HCT116 (cell line): Measurements from ENCODE around the gene OBSCN. TPM values are rescaled to one million over a fixed set of nuclear protein-coding genes. Genes with fewer than 3 reads are reported as not detected.

Experiments used
- ATAC-seq: fragments of 200-7000 bp; cut with Tn5 transposase; 2 replicates; pipeline ENCODE4 v1.9.1; 2020; ENCODE audit warnings: mild to moderate bottlenecking, moderate library complexity
- BruUV-seq: library from RNA; stranded (reverse); fragments of 400-500 nt; replicated peaks from 2 replicates; lab custom pipeline; 2021; lab: Mats Ljungman, UMichigan
- CTCF ChIA-PET: fragments of 300-600 bp; sonication (Branson Sonifier 250); formaldehyde crosslinking; loops from one replicate; lab custom pipeline; 2021; ENCODE audit warnings: antibody characterized with exemption; lab: Charles Lee
- POLR2A ChIA-PET: fragments of 300-600, 350-600 bp; sonication (Branson Sonifier 250); formaldehyde crosslinking; loops from one replicate; lab custom pipeline; 2021; ENCODE audit warnings: antibody characterized with exemption; lab: Charles Lee
- RAD21 ChIA-PET, 2 experiments: fragments of 300-600 bp; sonication (Branson Sonifier 250); formaldehyde crosslinking; loops; one replicate each; lab custom pipeline; 2023; ENCODE audit warnings: low total read pairs in 2 of 2; ENCODE audit not compliant: uncharacterized antibody in 2 of 2, unreplicated experiment in 2 of 2, low non-redundant PET in 1 of 2; lab: Charles Lee
- DNase-seq: peaks from one replicate; pipeline ENCODE4 v3.0.0-alpha.2; 2010; ENCODE audit warnings: low read depth, low spot score
- H2AFZ ChIP-seq: fragments of 200-600 bp; shearing (Covaris generic), sonication (generic); 2 replicates; pipeline ENCODE4 v1.6.1; 2017; ENCODE audit warnings: low read depth, mixed run types, mixed read lengths, antibody characterized with exemption, low read length; ENCODE audit not compliant: poor library complexity, severe bottlenecking
- H3K27ac ChIP-seq: 2 replicates; pipeline ENCODE4 v1.5.1; 2012; ENCODE audit warnings: low read depth, low read length
- H3K27me3 ChIP-seq: fragments of 200-600 bp; sonication (generic); 2 replicates; pipeline ENCODE4 v1.6.1; 2016; ENCODE audit warnings: mixed run types, low read length, mixed read lengths; ENCODE audit not compliant: insufficient read depth
- H3K36me3 ChIP-seq, 2 experiments: fragments of 200-500 bp in 1 of 2; fragments of 200-600 bp in 1 of 2; sonication (Bioruptor generic) in 1 of 2; sonication (generic) in 1 of 2; 2 replicates each; pipeline versions ENCODE4 v1.5.1 to v1.6.1; 2014 to 2016; ENCODE audit warnings: low read length in 2 of 2, inconsistent platforms in 1 of 2, mixed read lengths in 1 of 2, mixed run types in 1 of 2; ENCODE audit not compliant: insufficient read depth in 2 of 2, control insufficient read depth in 1 of 2
- H3K4me1 ChIP-seq, 2 experiments: fragments of 200-600 bp in 1 of 2; sonication (generic) in 1 of 2; 2 replicates each; pipeline versions ENCODE4 v1.5.1 to v1.6.1; 2012 to 2017; ENCODE audit warnings: low read length in 2 of 2, inconsistent platforms in 1 of 2, mild to moderate bottlenecking in 1 of 2, mixed read lengths in 1 of 2, mixed run types in 1 of 2, moderate library complexity in 1 of 2; ENCODE audit not compliant: insufficient read depth in 2 of 2, control insufficient read depth in 1 of 2
- H3K4me2 ChIP-seq: fragments of 200-600 bp; sonication (generic); 2 replicates; pipeline ENCODE4 v1.6.1; 2017; ENCODE audit warnings: mixed run types, low read length, mixed read lengths
- H3K4me3 ChIP-seq, 2 experiments: fragments of 200-600 bp in 1 of 2; sonication (generic) in 1 of 2; replicated peaks in 1 of 2; 2 replicates each; pipeline ENCODE4 v1.5.1; 2011 to 2016; ENCODE audit warnings: low read length in 2 of 2, control low read depth in 1 of 2, low read depth in 1 of 2, mild to moderate bottlenecking in 1 of 2, mixed read lengths in 1 of 2, mixed run types in 1 of 2
- H3K79me2 ChIP-seq: fragments of 200-600 bp; sonication (generic); 2 replicates; pipeline ENCODE4 v1.6.1; 2017; ENCODE audit warnings: mild to moderate bottlenecking, mixed run types, low read length, moderate library complexity, mixed read lengths; ENCODE audit not compliant: insufficient read depth
- H3K9ac ChIP-seq: fragments of 200-600 bp; sonication (generic); 2 replicates; pipeline ENCODE4 v1.6.1; 2016; ENCODE audit warnings: low read length, mixed read lengths
- H3K9me2 ChIP-seq: fragments of 200-600 bp; sonication (generic), shearing (Covaris generic); 2 replicates; pipeline ENCODE4 v1.6.1; 2017; ENCODE audit warnings: mixed run types, mild to moderate bottlenecking, moderate library complexity; ENCODE audit not compliant: insufficient read depth
- H3K9me3 ChIP-seq, 2 experiments: fragments of 200-500 bp in 1 of 2; fragments of 200-600 bp in 1 of 2; sonication (Bioruptor generic) in 1 of 2; sonication (generic) in 1 of 2; 2 replicates each; pipeline ENCODE4 v1.6.1; 2014 to 2017; ENCODE audit warnings: low read length in 2 of 2, mixed read lengths in 2 of 2, inconsistent platforms in 1 of 2, low read depth in 1 of 2, mild to moderate bottlenecking in 1 of 2, mixed run types in 1 of 2, moderate library complexity in 1 of 2; ENCODE audit not compliant: control insufficient read depth in 1 of 2, insufficient read depth in 1 of 2
- H4K20me1 ChIP-seq: fragments of 200-600 bp; sonication (generic), shearing (Covaris generic); 2 replicates; pipeline ENCODE4 v1.6.1; 2017; ENCODE audit warnings: mixed run types, mild to moderate bottlenecking, moderate library complexity; ENCODE audit not compliant: insufficient read depth
- EGR1 ChIP-seq: IDR thresholded peaks from 2 replicates; pipeline ENCODE4 v1.6.1; 2012; ENCODE audit warnings: low read depth
- EZH2 ChIP-seq: fragments of 200-600 bp; sonication (generic); IDR thresholded peaks from 2 replicates; pipeline ENCODE4 v1.6.1; 2017; ENCODE audit warnings: antibody characterized with exemption, mixed run types
- EZH2phosphoT487 ChIP-seq: fragments of 200-600 bp; IDR thresholded peaks from 2 replicates; pipeline ENCODE4 v1.6.1; 2018; ENCODE audit warnings: antibody characterized with exemption, borderline replicate concordance
- JUND ChIP-seq: IDR thresholded peaks from 2 replicates; pipeline ENCODE4 v1.6.1; 2012
- POLR2A ChIP-seq: IDR thresholded peaks from 2 replicates; pipeline ENCODE4 v1.7.0; 2011; ENCODE audit warnings: borderline replicate concordance; ENCODE audit not compliant: insufficient read depth, insufficient read length; ENCODE audit errors: extremely low read depth
- RAD21 ChIP-seq: IDR thresholded peaks from 2 replicates; pipeline ENCODE4 v1.6.1; 2012; ENCODE audit warnings: low read depth, mild to moderate bottlenecking
- SIN3A ChIP-seq: IDR thresholded peaks from 2 replicates; pipeline ENCODE4 v1.6.1; 2012; ENCODE audit warnings: low read depth
- SP1 ChIP-seq: IDR thresholded peaks from 2 replicates; pipeline ENCODE4 v1.6.1; 2012; ENCODE audit warnings: low read depth
- TCF7L2 ChIP-seq: IDR thresholded peaks from 2 replicates; pipeline ENCODE4 v1.7.0; 2011; ENCODE audit warnings: borderline replicate concordance, inconsistent platforms; ENCODE audit not compliant: insufficient read depth, insufficient read length; ENCODE audit errors: extremely low read depth
- ZBTB33 ChIP-seq: IDR thresholded peaks from 2 replicates; pipeline ENCODE4 v1.6.1; 2011; ENCODE audit warnings: mild to moderate bottlenecking, low read length, moderate library complexity; ENCODE audit not compliant: insufficient replicate concordance; ENCODE audit errors: extremely low read depth
- ZFX ChIP-seq: fragments of 450-650 bp; IDR thresholded peaks from 2 replicates; pipeline ENCODE4 v1.6.1; 2017
- ZNF274 ChIP-seq: fragments of 200-500 bp; sonication (Bioruptor generic); IDR thresholded peaks from 2 replicates; pipeline ENCODE4 v1.6.1; 2014; ENCODE audit warnings: mild to moderate bottlenecking, low read depth, low read length, inconsistent platforms
- intact Hi-C: fragments of 100-400 bp; cut with micrococcal nuclease; formaldehyde crosslinking; loops from 2 replicates; pipeline ENCODE4 v1.10.0; 2022
- total RNA-seq: library from RNA; stranded (reverse); gene quantifications from one replicate; pipeline ENCODE4 v1.2.1, GENCODE V29; 2021; ENCODE audit not compliant: unreplicated experiment
- TF ChIP-seq, protein P1 (sequence below): IDR thresholded peaks from 2 replicates; pipeline ENCODE4 v1.6.1; 2012

OBSCN gene
- total RNA-seq, 1 experiment from 2014 or later = 16.6 TPM

DNA sequence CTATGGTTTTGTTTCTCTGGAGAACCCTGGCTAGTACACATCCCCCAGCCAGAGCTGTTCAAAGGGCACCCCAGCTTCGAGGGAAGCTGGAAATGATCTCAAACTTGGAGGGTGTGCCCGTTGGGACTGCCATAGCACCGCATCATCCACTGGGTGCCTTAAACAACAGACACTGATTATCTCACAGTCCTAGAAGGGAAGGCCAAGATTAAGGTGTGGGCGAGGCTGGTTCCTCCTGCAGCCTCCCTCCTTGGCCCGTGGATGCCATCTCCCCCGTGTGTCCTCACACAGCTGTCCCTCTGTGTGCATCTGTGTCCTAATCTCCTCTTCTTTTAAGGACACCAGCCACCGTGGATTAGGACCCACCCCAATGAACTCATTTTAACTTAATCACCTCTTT is 46.5 kb upstream of the OBSCN start:
- Histone ChIP-seq H3K9me3 (no peaks in the 10 kb centered on the region), H3K9ac (no peak overlapping the region), H2AFZ (no peak overlapping the region), H3K9me2 (no peaks in the 10 kb centered on the region), H3K27me3 (no peaks in the 10 kb centered on the region), H4K20me1 (no peaks in the 10 kb centered on the region), H3K79me2 (0 out of 2 replicates have a peak, but pooled peaks cover 1% of the 10 kb centered on the region), H3K4me2 (no peak overlapping the region), H3K4me3 (no peak overlapping the region), H3K4me1 (peaks cover 3 to 31% of the 10 kb centered on the region in 2 experiments; a peak in 3 of 4 replicates), H3K36me3 (no peaks in the 10 kb centered on the region), H3K27ac (no peak overlapping the region)
- intact Hi-C loops = no loop called here
- ATAC-seq = no peak
- ChIA-PET RAD21 (no interaction called here), CTCF (no interaction called here), POLR2A (no interaction called here)
- BruUV-seq = no TSS peak
- no peak for DNase-seq
- no peak for TF ChIP-seq SP1
- no peak for TF ChIP-seq SIN3A
- TF ChIP-seq JUND = no peak
- TF ChIP-seq EGR1 = no peak
- no peak for TF ChIP-seq ZFX
- no peak for TF ChIP-seq RAD21
- no peak for TF ChIP-seq TCF7L2
- no peak for TF ChIP-seq POLR2A
- TF ChIP-seq ZNF274 = no peak
- TF ChIP-seq, protein P1, sequence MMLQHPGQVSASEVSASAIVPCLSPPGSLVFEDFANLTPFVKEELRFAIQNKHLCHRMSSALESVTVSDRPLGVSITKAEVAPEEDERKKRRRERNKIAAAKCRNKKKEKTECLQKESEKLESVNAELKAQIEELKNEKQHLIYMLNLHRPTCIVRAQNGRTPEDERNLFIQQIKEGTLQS = no peak

- no peak for ATAC-seq
- Histone ChIP-seq H3K9me2 (no peaks in the 10 kb centered on the region), H3K36me3 (no peaks in the 10 kb centered on the region), H3K79me2 (peaks cover 6% of the 10 kb centered on the region; the same call in 1 of the 2 replicates), H2AFZ (no peak overlapping the region), H3K4me2 (no peak overlapping the region), H3K4me1 (peaks cover 7 to 36% of the 10 kb centered on the region in 2 experiments), H3K27ac (no peak overlapping the region), H4K20me1 (no peaks in the 10 kb centered on the region), H3K9me3 (no peaks in the 10 kb centered on the region), H3K4me3 (no peak overlapping the region), H3K27me3 (no peaks in the 10 kb centered on the region), H3K9ac (no peak overlapping the region)
- no TSS peak for BruUV-seq
- RAD21 ChIA-PET = no interaction called here
- intact Hi-C loops = no loop called here
- no peak for TF ChIP-seq ZBTB33
- TF ChIP-seq RAD21 = no peak
- TF ChIP-seq EZH2phosphoT487 = no peak
- TF ChIP-seq SP1 = no peak
- TF ChIP-seq EZH2 = no peak
- no peak for TF ChIP-seq ZNF274
- DNase-seq = no peak
- POLR2A ChIA-PET = no interaction called here
- CTCF ChIA-PET = no interaction called here
These were observed 46.0 kb upstream of the OBSCN start for GRCh38 chr1:228161866-228162265.
